Measurements from ENCODE around the gene ATXN7L1. TPM values are rescaled to one million over a fixed set of nuclear protein-coding genes. Genes with fewer than 3 reads are reported as not detected.

Gene ATXN7L1
- total and polyA plus RNA-seq, 2 of the 4 experiments (the other 2 are of a cell fraction): 3.5 to 4.3 TPM

- ChIA-PET CTCF (no interaction called here), POLR2A (ENCODE audit: unreplicated experiment) (no interaction called here)
- in situ Hi-C loops (cut with MboI; ENCODE audit: low sequenced_read_pairs) (no loop called here), intact Hi-C loops (cut with micrococcal nuclease) (no loop called here), dilution Hi-C loops (cut with HindIII; ENCODE audit: low sequenced_read_pairs, unreplicated experiment) (no loop called here)
- H2BK120ac ChIP-seq (ENCODE audit: low read depth, low read length): no peak overlapping the region
- H3K23ac ChIP-seq (ENCODE audit: low read depth, low read length): no peak overlapping the region
- H3K4me2 ChIP-seq (ENCODE audit: low read depth, low read length): no peak overlapping the region
- H3K27ac ChIP-seq (ENCODE audit: insufficient read depth, low read length): no peak overlapping the region
- H3K9me1 ChIP-seq (ENCODE audit: insufficient read depth, low read length): peaks cover 40% of the 10 kb centered on the region
- no peak overlapping the region for H2AFZ ChIP-seq (replicated peaks; ENCODE audit: low read length, poor library complexity)
- no peak overlapping the region for H3K4me3 ChIP-seq (ENCODE audit: insufficient read depth, low read depth, low read length)
- H3K9me3 ChIP-seq (ENCODE audit: control insufficient read depth, insufficient read depth, low read length): no peaks in the 10 kb centered on the region
- TF ChIP-seq SMC3 (IDR thresholded peaks at IDR 0.05; ENCODE audit: low read depth, low read length): no peak
- no peak for TF ChIP-seq RFX5 (IDR thresholded peaks at IDR 0.05; ENCODE audit: low read depth, low read length)
- TF ChIP-seq POLR2A (IDR thresholded peaks at IDR 0.05; ENCODE audit: low read depth, low read length): no peak
- no peak for TF ChIP-seq USF2 (IDR thresholded peaks at IDR 0.05; ENCODE audit: low read depth, low read length)
- TF ChIP-seq RAD21 (IDR thresholded peaks at IDR 0.05; ENCODE audit: low read length): no peak
- TF ChIP-seq MAFK (IDR thresholded peaks at IDR 0.05; ENCODE audit: low read depth, low read length): no peak
- TF ChIP-seq CTCF (conservative IDR thresholded peaks at IDR 0.05; ENCODE audit: low read depth, low read length): no peak
- no peak for TF ChIP-seq RCOR1 (IDR thresholded peaks at IDR 0.05; ENCODE audit: insufficient replicate concordance, low read length)
- no peak for TF ChIP-seq BHLHE40 (IDR thresholded peaks at IDR 0.05; ENCODE audit: low read depth, low read length)
- no peak for TF ChIP-seq CHD1 (IDR thresholded peaks at IDR 0.05; ENCODE audit: low read depth, low read length)
- TF ChIP-seq MXI1 (IDR thresholded peaks at IDR 0.05; ENCODE audit: borderline replicate concordance, low read depth, low read length): no peak
- TF ChIP-seq FOS (IDR thresholded peaks at IDR 0.05; ENCODE audit: low read depth, low read length): no peak
- TF ChIP-seq CEBPB (IDR thresholded peaks at IDR 0.05; ENCODE audit: low read depth, low read length): no peak
- no peak overlapping the region for H2AK9ac ChIP-seq (replicated peaks; ENCODE audit: low read depth, low read length, poor library complexity)
- no peak overlapping the region for H4K5ac ChIP-seq (ENCODE audit: low read depth, low read length)
- no peak overlapping the region for H2AK5ac ChIP-seq (ENCODE audit: low read depth, low read length)
- no peak overlapping the region for H4K8ac ChIP-seq (ENCODE audit: low read depth in 2 of 2, low read length in 2 of 2)
- H4K91ac ChIP-seq (ENCODE audit: insufficient read depth, low read depth, low read length): no peak overlapping the region
- no peak overlapping the region for H2BK20ac ChIP-seq (ENCODE audit: low read depth, low read length)
- H3K36me3 ChIP-seq (ENCODE audit: control insufficient read depth, insufficient read depth, low read length): no peaks in the 10 kb centered on the region
- ATAC-seq (ENCODE audit: low read depth): no peak
- no peak overlapping the region for H2BK15ac ChIP-seq (ENCODE audit: low read depth, low read length)
- H3K4ac ChIP-seq (ENCODE audit: low read depth, low read length): peak overlapping the region; percentile 1; the same call in 1 of the 2 replicates
- WGBS, 2 experiments (ENCODE audit: extremely low coverage in 2 of 2, insufficient read length in 1 of 2): no CpG with 5 or more reads among the region's 6 CpGs
- no peak for DNase-seq
- H2BK5ac ChIP-seq (ENCODE audit: low read depth, low read length, poor library complexity, severe bottlenecking): no peak overlapping the region
- H3K56ac ChIP-seq (ENCODE audit: extremely low read depth, insufficient read depth, low read length): no peak overlapping the region
- no peak overlapping the region for H3K14ac ChIP-seq (replicated peaks; ENCODE audit: low read depth, low read length)
- peaks cover 6 to 62% of the 10 kb centered on the region in 2 experiments; a peak in 3 of 4 replicates for H3K79me1 ChIP-seq (ENCODE audit: low read depth in 1 of 2, low read length in 2 of 2)
- H3K9ac ChIP-seq (ENCODE audit: low read depth, low read length): no peak overlapping the region
- 0 out of 2 replicates have a peak, but pooled peaks cover 5% of the 10 kb centered on the region for H4K20me1 ChIP-seq (ENCODE audit: insufficient read depth, low read length)
- H3K27me3 ChIP-seq (ENCODE audit: control insufficient read depth, insufficient read depth, low read length): no peaks in the 10 kb centered on the region
- no TSS peak for BruUV-seq (replicated peaks)
- H3K18ac ChIP-seq (ENCODE audit: low read depth, low read length): no peak overlapping the region
- peaks cover 36% of the 10 kb centered on the region for H3K4me1 ChIP-seq (ENCODE audit: control insufficient read depth, insufficient read depth, low read length)
Measured at GRCh38 chr7:105800849-105801534, 75.4 kb downstream of the ATXN7L1 start.

Measured in IMR-90 (cell line).